ENCODE measurements around the gene AGPAT1. TPM values are rescaled to one million over a fixed set of nuclear protein-coding genes. Genes with fewer than 3 reads are reported as not detected.

AGPAT1 gene
- total and polyA plus RNA-seq, 5 donors from 2014 or later, result 11.8 to 23.9 (median 14.6) TPM

- Histone ChIP-seq H3K9me3 (ENCODE audit: control insufficient read depth in 2 of 2, low read length in 2 of 2) (no peaks in the 10 kb centered on the region), H3K27me3 (ENCODE audit: control insufficient read depth, insufficient read depth, low read length) (no peaks in the 10 kb centered on the region), H3K4me1 (ENCODE audit: control insufficient read depth, insufficient read depth, low read length, poor library complexity, severe bottlenecking) (peaks cover 20% of the 10 kb centered on the region), H3K4me3 (ENCODE audit: low read depth, low read length) (no peak overlapping the region), H3K27ac (ENCODE audit: insufficient read depth, low read length, poor library complexity, severe bottlenecking) (no peak overlapping the region), H3K36me3 (ENCODE audit: control insufficient read depth, insufficient read depth, low read length) (peaks cover 7% of the 10 kb centered on the region)
- Mint-ChIP-seq H3K9me3 (peaks cover 0 to 1% (median 0%) of the 10 kb centered on the region in 7 donors), H3K4me1 (peaks cover 0 to 41% (median 21%) of the 10 kb centered on the region in 4 donors), H3K4me3 (no peak overlapping the region), H3K27me3 (peaks cover 13% of the 10 kb centered on the region), H3K36me3 (peaks cover 17% of the 10 kb centered on the region), H3K27ac (no peak overlapping the region)
- no peak for ATAC-seq (ENCODE audit: low read depth in 2 of 2)
- DNase-seq, result no peak
Observed at GRCh38 chr6:32156891-32157290, 19.0 kb downstream of the AGPAT1 start.

- Mint-ChIP-seq H3K4me3 (peak overlapping the region; percentile 91 to 98 (median 94)), H3K9me3 (peaks cover 0 to 3% (median 0%) of the 10 kb centered on the region in 7 donors), H3K36me3 (peaks cover 17% of the 10 kb centered on the region), H3K4me1 (peaks cover 0 to 56% (median 24%) of the 10 kb centered on the region in 4 donors), H3K27me3 (peaks cover 27% of the 10 kb centered on the region), H3K27ac (peak overlapping the region; percentile 91 to 93 (median 92))
- H3K36me3 ChIP-seq (ENCODE audit: control insufficient read depth, insufficient read depth, low read length), result peaks cover 7% of the 10 kb centered on the region
- H3K4me3 ChIP-seq (ENCODE audit: low read depth, low read length), result peak overlapping the region; percentile 77
- no peaks in the 10 kb centered on the region for H3K9me3 ChIP-seq (ENCODE audit: control insufficient read depth in 2 of 2, low read length in 2 of 2)
- H3K4me1 ChIP-seq (ENCODE audit: control insufficient read depth, insufficient read depth, low read length, poor library complexity, severe bottlenecking), result peaks cover 20% of the 10 kb centered on the region
- peaks cover 2% of the 10 kb centered on the region for H3K27me3 ChIP-seq (ENCODE audit: control insufficient read depth, insufficient read depth, low read length)
- peak; percentile 51 to 80 (median 73) for DNase-seq
- ATAC-seq (ENCODE audit: low read depth in 2 of 2), result peak; percentile 82 to 83
- H3K27ac ChIP-seq (ENCODE audit: insufficient read depth, low read length, poor library complexity, severe bottlenecking), result peak overlapping the region; percentile 62
Observed at GRCh38 chr6:32154514-32155161, 21.2 kb downstream of the AGPAT1 start.

GRCh38 chr6:32153564-32154513, 22.0 kb downstream of the AGPAT1 start, which contains the start of gene PPT2:
PPT2 (plus strand) TSS chr6:32154141; CDS start chr6:32154595, 454 bp downstream.
- H3K27me3 ChIP-seq (ENCODE audit: control insufficient read depth, insufficient read depth, low read length), result peaks cover 2% of the 10 kb centered on the region
- ATAC-seq (ENCODE audit: low read depth in 2 of 2) (peak; percentile 48 to 54), DNase-seq (peak; percentile 53 to 85 (median 58))
- Mint-ChIP-seq H3K4me3 (peak within 1 kb of the TSS; percentile 91 to 98 (median 94)), H3K9me3 (peaks cover 0 to 3% (median 0%) of the 10 kb centered on the region in 7 donors), H3K27me3 (peaks cover 32% of the 10 kb centered on the region), H3K4me1 (peaks cover 0 to 62% (median 26%) of the 10 kb centered on the region in 4 donors), H3K36me3 (peaks cover 14% of the 10 kb centered on the region), H3K27ac (peak within 1 kb of the TSS; percentile 91 to 93 (median 92))
- H3K27ac ChIP-seq (ENCODE audit: insufficient read depth, low read length, poor library complexity, severe bottlenecking), result peak within 1 kb of the TSS; percentile 62
- H3K4me1 ChIP-seq (ENCODE audit: control insufficient read depth, insufficient read depth, low read length, poor library complexity, severe bottlenecking), result peaks cover 20% of the 10 kb centered on the region
- peaks cover 7% of the 10 kb centered on the region for H3K36me3 ChIP-seq (ENCODE audit: control insufficient read depth, insufficient read depth, low read length)
- H3K4me3 ChIP-seq (ENCODE audit: low read depth, low read length), result peak within 1 kb of the TSS; percentile 77
- no peaks in the 10 kb centered on the region for H3K9me3 ChIP-seq (ENCODE audit: control insufficient read depth in 2 of 2, low read length in 2 of 2)

- H3K9me3 Mint-ChIP-seq, result peaks cover 0 to 7% (median 0%) of the 10 kb centered on the region in 7 donors
- no peak overlapping the region for H3K4me3 ChIP-seq (ENCODE audit: low read depth, low read length)
- H3K27ac ChIP-seq (ENCODE audit: insufficient read depth, low read length, poor library complexity, severe bottlenecking), result no peak overlapping the region
- peaks cover 7% of the 10 kb centered on the region for H3K36me3 Mint-ChIP-seq
- peak overlapping the region in 2 of 3 donors; percentile 22 to 74 for H3K27ac Mint-ChIP-seq
- H3K27me3 ChIP-seq (ENCODE audit: control insufficient read depth, insufficient read depth, low read length), result peaks cover 2% of the 10 kb centered on the region
- DNase-seq, result no peak
- H3K4me3 Mint-ChIP-seq, result peak overlapping the region; percentile 71 to 91 (median 84)
- no peaks in the 10 kb centered on the region for H3K9me3 ChIP-seq (ENCODE audit: control insufficient read depth in 2 of 2, low read length in 2 of 2)
- H3K27me3 Mint-ChIP-seq, result peaks cover 41% of the 10 kb centered on the region
- peaks cover 20% of the 10 kb centered on the region for H3K4me1 ChIP-seq (ENCODE audit: control insufficient read depth, insufficient read depth, low read length, poor library complexity, severe bottlenecking)
- peaks cover 6% of the 10 kb centered on the region for H3K36me3 ChIP-seq (ENCODE audit: control insufficient read depth, insufficient read depth, low read length)
- peaks cover 0 to 71% (median 31%) of the 10 kb centered on the region in 4 donors for H3K4me1 Mint-ChIP-seq
- no peak for ATAC-seq (ENCODE audit: low read depth in 2 of 2)
Observed at GRCh38 chr6:32152769-32153563, 22.9 kb downstream of the AGPAT1 start.

GRCh38 chr6:32151863-32152768, 23.8 kb downstream of the AGPAT1 start, which contains the start of gene PRRT1:
PRRT1 (minus strand) TSS chr6:32151939; CDS start chr6:32151827, 112 bp downstream.
- peaks cover 0 to 67% (median 31%) of the 10 kb centered on the region in 4 donors for H3K4me1 Mint-ChIP-seq
- no peak for DNase-seq
- no peak within 1 kb of the TSS for H3K27ac ChIP-seq (ENCODE audit: insufficient read depth, low read length, poor library complexity, severe bottlenecking)
- H3K4me3 ChIP-seq (ENCODE audit: low read depth, low read length), result no peak within 1 kb of the TSS
- H3K27me3 Mint-ChIP-seq, result peaks cover 46% of the 10 kb centered on the region
- no peak for ATAC-seq (ENCODE audit: low read depth in 2 of 2)
- H3K9me3 Mint-ChIP-seq, result peaks cover 0 to 6% (median 0%) of the 10 kb centered on the region in 7 donors
- peak within 1 kb of the TSS; percentile 71 to 91 (median 79) for H3K4me3 Mint-ChIP-seq
- peak within 1 kb of the TSS in 2 of 3 donors; percentile 13 to 22 for H3K27ac Mint-ChIP-seq
- H3K36me3 ChIP-seq (ENCODE audit: control insufficient read depth, insufficient read depth, low read length), result no peaks in the 10 kb centered on the region
- H3K4me1 ChIP-seq (ENCODE audit: control insufficient read depth, insufficient read depth, low read length, poor library complexity, severe bottlenecking), result peaks cover 20% of the 10 kb centered on the region
- peaks cover 6% of the 10 kb centered on the region for H3K27me3 ChIP-seq (ENCODE audit: control insufficient read depth, insufficient read depth, low read length)
- no peaks in the 10 kb centered on the region for H3K36me3 Mint-ChIP-seq
- no peaks in the 10 kb centered on the region for H3K9me3 ChIP-seq (ENCODE audit: control insufficient read depth in 2 of 2, low read length in 2 of 2)

GRCh38 chr6:32151181-32151862, 24.6 kb downstream of the AGPAT1 start:
- H3K36me3 ChIP-seq (ENCODE audit: control insufficient read depth, insufficient read depth, low read length), result no peaks in the 10 kb centered on the region
- H3K4me1 Mint-ChIP-seq, result peaks cover under 1 to 67% (median 32%) of the 10 kb centered on the region in 4 donors
- ATAC-seq (ENCODE audit: low read depth in 2 of 2) (no peak), DNase-seq (no peak)
- peak overlapping the region; percentile 40 to 77 (median 67) for H3K4me3 Mint-ChIP-seq
- H3K36me3 Mint-ChIP-seq, result no peaks in the 10 kb centered on the region
- no peaks in the 10 kb centered on the region for H3K9me3 ChIP-seq (ENCODE audit: control insufficient read depth in 2 of 2, low read length in 2 of 2)
- peak overlapping the region in 2 of 3 donors; percentile 6 to 13 for H3K27ac Mint-ChIP-seq
- peaks cover 20% of the 10 kb centered on the region for H3K4me1 ChIP-seq (ENCODE audit: control insufficient read depth, insufficient read depth, low read length, poor library complexity, severe bottlenecking)
- no peak overlapping the region for H3K4me3 ChIP-seq (ENCODE audit: low read depth, low read length)
- H3K27ac ChIP-seq (ENCODE audit: insufficient read depth, low read length, poor library complexity, severe bottlenecking), result no peak overlapping the region
- peaks cover 6% of the 10 kb centered on the region for H3K27me3 ChIP-seq (ENCODE audit: control insufficient read depth, insufficient read depth, low read length)
- peaks cover 0 to 6% (median under 1%) of the 10 kb centered on the region in 7 donors for H3K9me3 Mint-ChIP-seq
- peaks cover 52% of the 10 kb centered on the region for H3K27me3 Mint-ChIP-seq
